CD4-positive, alpha-beta T cell treated with Interleukin-2 at 100 ng/mL for 4 hours (primary cell): ENCODE results near the gene SCARF1.

ENCODE experiments used
- DNase-seq: peaks from one replicate; pipeline ENCODE4 v3.0.0-alpha.2; 2020; ENCODE audit warnings: low spot score

SCARF1 gene

DNA sequence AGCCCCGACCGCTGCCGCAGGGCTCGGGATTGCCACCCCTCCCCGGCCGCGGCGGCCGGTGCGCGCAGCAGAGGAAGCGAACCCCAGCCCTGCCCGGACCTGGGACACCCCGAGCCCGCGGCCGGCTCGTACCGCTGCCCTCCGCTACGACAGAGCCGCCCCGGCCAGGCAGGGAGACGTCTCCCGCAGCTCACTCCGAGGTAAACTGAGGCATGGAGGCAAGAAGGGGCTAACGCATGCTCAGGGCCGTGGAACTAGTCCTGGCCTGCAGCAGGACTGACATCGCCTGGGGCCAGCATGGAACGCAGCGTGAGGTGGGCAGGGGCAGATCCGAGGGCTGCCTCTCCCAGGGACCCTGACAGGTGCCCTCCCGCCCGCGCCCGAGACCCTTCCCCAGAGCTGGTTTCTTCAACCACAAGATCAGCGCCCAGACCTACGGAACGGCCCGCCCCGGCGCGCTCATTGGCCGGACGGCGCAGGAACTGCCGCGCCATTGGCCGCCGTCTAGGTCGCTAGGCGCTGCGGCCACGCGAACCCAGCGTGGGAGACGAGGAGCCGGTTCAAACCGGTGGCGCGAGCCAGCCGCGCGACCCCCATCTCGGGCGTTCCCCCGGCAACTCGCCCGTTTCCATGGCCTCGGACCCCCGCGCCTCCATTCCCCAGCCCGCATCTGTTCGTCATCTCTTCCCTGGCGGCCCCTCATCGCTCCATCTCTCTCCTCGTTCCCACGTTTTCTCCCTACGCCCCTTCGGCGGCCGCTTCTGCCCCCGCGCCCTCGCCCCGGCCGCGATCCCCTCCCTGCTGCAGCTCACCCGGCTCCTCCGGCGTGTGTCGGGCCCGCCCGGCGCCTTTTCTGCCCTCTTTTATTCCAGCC lies 17.3 kb downstream of the SCARF1 start, which contains the start of gene SLC43A2:
TSS of gene SLC43A2 (minus strand) at position 853 of the 874 bp plus-strand sequence. CDS start 960 bp downstream, outside the sequence.
- peak; percentile 74 for DNase-seq

DNA sequence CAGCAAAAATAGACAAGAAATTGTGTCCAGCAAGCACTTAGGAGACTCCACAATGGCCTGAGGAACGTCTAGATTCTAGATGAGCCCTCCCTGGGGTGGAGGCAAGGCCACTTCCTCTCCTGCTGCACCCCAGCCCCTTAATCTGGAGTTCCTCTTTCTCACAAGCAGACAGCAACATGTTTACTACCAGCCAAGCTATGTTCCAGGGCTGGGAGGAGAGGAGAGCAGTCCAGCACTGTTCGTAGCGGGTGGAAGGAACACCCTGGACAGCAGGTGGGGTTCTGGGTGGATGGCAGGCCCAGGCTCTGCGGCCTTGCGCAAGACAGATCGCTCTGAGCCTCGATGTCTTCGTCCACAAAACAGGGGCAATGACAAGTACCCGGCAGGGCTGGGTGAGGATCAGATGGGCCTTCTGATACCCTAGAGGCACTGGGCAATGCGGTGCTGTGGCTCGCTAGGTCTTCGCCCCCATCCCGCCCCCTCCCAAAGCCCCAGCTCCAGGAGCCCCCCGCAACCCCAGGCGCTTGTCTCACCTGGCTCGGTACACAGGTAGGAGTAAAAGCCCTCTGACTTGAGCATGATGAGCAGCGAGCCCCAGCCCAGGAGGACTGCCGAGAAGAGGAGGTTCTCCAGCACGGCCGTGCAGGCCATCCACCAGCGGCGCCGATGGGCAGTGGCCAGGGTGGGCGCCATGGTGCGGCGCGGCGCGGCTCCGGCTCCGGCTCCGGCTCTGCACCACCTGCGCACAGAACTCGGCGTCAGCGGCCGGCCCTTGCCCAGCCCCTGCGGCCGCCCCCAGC lies 18.1 kb downstream of the SCARF1 start:
- DNase-seq: no peak

DNA sequence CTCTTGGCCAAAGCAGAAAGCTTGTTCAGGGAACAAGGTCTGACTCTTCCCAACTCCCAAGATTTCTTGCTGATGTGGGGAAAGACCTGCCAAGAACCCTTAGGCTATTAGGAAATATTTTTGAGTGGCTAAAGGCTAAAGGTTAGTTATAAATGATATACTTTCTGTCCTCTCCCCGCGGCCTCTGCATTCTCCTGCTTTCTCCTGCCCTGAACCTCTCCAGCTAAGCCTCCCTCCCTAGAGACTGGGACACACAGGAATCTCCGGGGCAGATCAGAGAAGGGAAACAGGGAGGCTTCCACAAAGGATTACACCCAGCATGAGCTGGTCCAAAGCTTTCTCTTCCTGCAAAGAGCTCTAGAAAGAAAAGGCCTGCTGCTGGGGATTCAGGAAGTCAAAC lies 19.2 kb downstream of the SCARF1 start:
- no peak for DNase-seq

DNA sequence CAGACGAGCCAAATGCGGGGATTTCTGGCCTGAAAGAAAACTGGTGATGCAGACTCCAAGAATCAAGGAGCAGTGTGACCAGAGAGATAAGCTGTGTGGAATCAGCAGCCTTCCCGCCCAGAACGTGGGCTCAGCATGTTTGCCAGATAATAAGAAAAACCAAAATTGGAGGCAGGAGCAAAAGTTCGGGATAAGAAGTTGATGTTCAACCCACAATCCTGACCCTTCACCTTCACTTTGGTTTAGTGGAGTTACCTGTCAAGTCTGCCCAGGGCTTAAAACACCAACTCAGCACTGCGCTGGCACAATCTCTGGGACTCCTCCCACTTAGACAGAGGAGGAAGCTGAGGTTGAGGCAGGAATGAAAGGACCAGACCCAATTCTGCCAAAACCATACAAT lies 20.0 kb downstream of the SCARF1 start:
- DNase-seq: no peak

DNA sequence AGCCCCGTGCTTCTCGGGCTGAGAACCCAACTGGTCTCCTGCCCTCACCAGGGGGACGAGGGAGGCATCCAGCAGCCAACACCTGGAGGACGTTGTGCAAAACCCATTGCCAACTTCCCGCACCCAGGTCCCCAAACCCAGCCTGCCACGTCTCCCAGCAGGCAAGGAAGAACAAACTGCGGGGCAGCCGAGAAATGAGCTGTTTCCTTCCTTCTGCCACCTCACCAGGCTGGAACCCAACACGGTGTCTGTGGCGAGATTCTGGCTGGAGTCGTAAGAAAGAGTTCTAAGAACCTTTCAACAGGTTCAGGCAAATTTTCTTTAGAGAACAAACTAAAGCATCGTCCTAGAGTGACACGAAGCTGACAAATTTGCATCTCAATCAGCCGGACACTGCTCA lies 20.5 kb downstream of the SCARF1 start:
- DNase-seq: no peak

DNA sequence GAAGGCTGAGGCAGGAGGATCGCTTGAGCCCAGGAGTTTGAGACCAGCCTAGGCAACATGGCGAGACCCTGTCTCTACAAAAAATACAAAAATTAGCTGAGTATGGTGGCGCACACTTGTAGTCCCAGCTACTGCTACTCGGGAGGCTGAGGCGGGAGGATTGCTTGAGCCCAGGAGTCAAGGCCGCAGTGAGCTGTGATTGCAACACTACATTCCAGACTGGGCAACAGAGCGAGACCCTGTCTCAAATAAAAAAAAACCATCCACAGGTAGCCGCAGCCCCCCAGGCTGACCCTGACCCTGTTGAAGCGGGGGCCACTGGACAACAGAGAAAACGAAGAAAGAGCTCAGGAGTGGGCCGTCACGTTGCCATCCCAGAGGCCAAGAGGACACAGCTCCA lies 20.9 kb downstream of the SCARF1 start:
- no peak for DNase-seq

DNA sequence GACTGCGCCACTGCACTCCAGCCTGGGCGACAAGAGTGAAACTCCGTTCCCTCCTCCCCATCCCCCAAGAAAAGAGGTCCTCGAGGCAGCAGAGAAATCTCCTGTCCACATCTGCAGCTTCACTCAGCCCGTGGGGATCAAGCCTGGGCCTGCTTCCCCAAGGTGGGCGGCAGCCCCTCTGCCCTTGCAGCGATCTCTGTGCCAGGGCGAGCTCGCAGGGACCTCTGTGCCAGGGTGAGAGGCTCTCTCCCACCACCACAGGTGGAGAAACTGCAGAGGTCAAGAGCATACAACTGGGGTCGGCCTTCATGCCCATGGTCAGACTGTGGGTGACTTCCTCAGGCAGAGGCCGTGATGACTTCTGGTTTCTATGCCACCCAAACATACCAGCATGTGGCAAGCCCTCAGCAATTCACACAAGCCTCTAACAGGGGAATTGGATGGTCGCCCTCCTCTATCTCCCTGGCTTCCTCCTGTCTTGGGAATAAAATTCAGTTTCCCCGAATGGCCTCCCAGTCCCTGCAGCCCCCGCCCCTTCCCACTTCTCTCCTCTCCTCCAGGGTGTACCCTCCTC lies 22.4 kb downstream of the SCARF1 start:
- DNase-seq: no peak

DNA sequence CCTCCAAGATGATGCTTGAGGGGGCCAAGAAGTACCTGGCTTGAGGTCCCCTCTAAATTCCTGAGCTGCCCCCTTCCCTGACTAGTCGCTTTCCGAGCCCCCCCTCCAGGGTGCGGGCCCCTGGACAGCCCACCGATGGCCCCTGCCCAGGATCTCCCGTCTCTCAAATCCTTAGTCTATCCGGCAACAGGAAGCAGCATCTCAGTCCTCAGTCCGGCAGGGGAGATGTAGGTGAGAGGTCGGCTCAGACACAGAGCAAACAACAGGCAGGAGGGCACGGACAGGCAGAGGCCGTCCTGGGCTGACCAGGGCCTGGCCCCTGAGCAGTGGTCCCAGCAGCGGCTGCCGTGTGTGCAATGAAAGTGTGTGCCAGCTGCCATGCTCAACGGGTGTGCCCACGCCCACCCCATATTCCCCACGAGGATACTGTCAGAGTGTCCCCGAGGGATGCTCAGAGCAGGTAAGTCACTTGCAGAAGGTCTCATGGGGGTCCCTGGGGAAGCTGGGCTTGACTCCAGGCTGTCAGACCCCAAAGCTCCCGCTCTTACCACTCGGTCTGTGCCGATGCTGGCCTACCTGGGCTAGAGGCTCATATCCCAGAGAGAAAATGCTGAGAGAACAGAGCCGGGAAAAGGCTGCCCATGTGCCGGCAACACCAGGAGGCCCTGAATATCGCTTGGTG lies 24.1 kb downstream of the SCARF1 start:
- DNase-seq: no peak

DNA sequence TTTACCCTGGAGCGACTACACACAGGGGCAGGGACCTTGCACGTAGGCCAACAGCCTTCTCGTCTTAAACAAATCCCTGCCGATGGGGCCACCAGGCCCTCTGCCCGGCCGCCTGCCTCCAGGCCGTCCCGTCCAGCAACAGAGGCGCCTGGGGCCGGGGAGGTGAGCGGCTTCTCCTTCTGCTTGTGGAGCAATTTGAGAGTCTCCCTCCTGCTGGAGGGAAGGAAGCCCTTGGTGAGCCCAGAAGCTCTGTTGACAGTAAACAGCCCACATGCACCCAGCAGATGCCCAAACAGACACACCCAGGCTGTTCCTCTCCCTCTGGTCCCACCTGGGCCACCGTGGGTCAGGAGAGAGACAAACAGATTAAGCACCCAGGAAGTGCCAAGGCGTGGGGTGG lies 25.0 kb downstream of the SCARF1 start:
- DNase-seq: no peak

DNA sequence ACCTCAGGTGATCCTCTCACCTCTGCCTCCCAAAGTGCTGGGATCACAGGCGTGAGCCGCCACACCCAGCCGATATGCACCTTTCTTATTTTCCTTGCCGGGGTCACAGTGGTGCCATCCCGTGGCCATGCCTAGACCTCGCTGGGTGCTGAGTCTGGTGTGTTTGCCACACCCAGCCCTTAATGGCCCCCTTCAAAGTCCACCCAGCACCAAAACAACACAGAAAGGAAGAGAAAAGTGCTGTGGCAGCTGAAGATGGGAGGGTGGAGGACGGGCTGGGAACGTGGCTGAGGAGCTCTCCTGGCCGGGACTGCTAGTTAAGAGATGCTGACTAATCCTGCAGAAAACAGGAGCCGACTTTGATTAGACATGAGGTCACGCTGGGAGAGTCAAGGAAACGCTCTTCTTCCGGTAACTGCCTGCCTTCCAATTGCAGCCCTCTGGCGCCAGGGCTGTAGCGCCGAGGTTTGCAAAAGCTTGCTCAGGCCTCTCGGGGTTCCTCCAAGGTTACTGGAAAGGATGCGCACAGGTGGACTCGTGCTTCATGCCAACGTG lies 27.8 kb downstream of the SCARF1 start:
- DNase-seq: no peak

DNA sequence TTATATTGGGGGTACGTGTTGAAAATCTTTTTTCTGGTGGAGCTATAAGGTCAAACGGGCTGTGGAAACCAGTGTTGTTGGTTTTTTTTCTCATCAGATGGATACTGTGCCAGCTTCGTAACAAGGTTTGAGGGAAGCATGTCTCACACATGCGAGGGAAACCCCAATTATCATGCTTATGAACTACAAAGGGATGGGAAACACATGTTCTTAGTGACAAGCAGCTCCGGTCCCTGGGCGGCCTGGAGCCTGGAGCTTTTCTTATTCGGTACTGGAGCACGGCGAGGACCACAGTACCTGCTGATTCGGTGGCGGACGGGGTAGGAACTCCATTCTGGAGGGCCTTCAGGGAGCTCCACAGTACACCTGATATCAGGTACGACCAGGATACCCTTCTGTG lies 29.4 kb downstream of the SCARF1 start:
- DNase-seq: no peak

DNA sequence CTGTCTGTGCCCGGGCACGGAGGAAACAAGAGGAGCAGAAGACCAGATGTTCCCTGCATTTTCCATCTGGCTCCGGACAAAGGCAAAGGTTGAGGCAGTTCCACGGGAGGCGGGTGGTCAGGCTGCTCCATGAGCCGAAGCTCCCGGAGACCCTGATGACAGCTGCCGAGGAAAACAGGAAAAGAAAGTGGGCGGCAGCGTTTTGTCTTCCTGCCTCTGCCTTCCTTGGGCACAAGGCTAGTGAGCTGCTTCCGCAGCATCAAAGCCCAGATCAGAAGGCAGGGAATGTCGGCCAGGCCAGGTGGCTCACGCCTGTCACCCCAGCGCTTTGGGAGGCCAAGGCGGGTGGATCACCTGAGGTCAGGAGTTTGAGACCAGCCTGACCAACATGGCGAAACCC lies 33.1 kb downstream of the SCARF1 start:
- no peak for DNase-seq

DNA sequence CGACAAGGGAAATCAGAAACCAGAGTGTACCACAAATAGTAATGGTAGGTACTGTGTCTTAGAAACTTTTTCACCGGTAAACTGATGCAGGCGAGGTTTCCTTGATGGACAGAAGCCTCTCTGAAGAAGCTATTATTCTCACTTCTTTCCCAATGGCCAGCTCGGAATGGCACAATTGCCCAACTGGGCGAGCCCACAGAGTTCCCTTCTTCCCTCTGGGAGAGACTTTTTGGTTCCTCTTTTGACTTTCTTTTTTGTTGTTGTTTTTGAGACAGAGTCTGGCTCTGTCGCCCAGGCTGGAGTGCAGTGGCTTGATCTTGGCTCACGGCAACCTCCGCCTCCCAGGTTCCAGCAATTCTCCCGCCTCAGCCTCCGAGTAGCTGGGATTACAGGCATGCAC lies 33.8 kb downstream of the SCARF1 start:
- DNase-seq: no peak

DNA sequence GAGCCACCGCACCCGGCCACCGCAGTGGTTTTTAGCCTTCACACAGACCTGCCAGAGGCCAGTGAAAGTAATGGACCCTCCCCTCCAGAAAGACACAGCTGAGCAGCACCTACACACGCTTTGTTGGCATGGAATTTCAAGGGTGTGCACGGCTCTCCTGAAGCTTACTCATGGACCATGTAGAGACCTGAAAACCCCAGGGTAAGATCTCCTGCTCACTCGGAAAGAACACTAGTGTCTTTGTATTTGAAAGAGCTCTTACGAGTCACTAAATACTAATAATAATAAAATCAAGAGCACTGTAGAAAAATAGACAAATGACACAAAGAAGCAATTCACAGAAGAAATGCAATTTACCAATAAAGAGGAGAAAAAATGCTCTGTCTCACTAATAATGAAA lies 36.9 kb downstream of the SCARF1 start:
- no peak for DNase-seq

DNA sequence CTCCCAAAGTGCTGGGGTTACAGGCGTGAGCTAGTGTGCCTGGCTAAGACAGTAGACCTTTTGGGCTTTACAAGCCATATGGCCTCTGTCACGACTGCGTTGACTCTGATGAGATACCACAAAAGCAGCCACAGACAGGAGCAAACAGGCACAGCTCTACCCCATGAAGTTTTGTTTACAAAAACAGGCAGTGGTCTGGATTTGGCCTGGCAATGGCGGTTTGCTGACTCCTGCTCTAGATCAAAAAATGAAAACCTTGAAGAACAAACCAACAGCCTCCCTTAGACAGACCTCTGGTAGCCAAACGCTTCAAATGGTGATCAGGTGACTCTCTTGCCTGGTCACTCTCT lies 37.6 kb downstream of the SCARF1 start:
- no peak for DNase-seq

DNA sequence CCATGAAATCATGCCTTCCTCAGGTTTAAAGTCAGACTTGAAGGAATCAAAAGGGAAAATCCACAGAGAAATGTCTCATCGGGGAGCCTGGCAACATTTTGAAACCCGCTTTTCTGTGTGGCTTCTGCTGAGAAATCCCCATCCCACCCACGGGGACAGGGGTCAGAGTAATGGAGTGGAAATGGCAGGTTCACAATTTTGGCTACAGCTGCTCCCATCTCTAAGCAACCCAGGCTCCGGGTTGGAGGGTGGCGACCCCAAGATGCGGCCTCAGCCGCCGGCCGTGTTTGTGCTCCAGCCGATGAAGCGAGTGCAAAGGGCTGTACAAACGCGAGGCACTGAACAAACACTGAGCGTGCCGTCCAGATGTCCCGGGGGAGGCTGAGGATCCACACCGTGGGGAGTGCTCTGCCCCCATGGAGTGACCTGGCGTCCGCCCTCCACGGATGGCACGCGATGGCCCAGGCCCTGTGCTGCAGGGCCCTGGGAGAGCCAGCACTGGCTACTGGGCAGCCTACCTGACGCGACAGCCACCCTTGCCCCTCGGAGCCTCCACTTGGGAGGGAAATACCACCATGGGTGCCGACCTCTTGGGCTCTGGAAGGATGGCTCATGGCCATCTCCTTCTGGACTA lies 39.1 kb downstream of the SCARF1 start:
- no peak for DNase-seq

DNA sequence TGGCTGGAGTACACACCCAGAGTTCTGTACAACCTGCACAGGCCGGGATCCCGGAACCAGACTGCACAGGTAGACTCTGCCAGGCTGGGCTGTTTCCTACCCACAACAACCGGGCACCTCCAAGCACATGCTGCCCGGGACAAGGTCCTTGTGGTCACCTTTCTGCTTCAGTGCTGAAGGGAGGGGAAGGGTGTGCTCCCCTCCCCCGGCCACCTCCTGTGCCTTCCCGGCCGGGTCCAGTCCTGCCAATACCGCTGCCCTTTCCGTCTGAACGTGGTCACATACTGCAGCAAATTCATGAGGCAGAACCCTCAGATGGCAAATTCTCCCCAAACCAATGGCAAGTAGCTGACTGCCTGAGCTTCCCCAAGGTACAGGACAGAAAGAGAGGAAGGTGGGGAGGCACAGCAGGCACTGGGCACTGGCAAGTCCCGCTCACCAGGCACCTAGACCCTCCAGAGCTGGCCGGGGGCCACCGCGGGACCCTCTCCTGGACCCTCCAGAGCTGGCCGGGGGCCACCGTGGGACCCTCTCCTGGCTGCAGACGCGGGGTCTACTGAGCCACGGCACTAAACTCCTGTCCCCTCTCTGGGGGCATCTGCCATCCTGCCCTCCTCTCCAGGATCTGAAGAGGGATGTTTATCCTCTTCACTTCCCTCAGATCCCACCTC lies 39.7 kb downstream of the SCARF1 start:
- DNase-seq: no peak

DNA sequence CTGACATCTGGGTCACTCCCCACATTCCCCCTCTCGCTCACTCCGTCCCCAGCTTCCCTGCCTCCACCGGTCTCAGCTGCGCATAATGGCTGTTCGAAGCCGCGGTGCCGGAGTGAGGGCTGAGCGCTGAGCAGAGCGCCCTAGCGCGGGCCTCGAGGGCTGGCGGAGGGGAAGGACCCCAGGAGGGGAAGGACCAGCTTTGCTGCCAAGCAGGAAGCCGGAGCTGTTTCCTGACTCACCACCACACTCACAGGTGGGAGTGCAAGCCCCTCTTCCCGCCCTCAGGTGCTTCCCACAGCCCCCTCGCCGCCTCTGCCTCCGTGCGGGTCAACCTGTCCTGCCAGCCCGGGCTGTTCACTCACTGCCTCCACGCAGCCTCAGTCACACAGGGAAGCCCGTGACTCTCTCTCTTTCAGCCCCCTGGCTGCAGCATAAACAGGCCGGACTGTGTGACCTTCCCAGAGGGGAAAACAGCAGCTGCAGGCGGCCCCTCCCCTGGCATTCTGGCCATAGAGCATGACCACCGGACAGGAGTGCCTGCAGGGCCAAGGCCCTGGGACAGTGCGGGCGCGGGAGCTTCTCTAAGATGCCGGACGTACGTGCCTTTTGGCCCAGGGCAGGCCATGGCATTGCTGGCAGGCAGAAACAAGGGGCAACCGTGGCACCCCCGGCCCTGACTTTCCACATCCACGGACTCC lies 40.6 kb downstream of the SCARF1 start:
- DNase-seq: no peak

DNA sequence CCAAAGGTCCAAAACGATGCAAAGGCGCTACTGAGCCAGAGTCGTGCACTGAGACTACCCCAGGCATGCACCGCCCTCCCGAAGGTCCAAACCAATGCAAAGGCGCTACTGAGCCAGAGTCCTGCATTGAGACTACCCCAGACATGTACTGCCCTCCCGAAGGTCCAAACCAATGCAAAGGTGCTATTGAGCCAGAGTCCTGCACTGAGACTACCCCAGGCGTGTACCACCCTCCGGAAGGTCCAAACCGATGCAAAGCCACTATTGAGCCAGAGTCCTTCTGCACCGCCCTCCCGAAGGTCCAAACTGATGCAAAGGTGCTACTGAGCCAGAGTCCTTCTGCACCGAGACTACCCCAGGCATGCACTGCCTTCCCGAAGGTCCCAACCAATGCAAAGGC lies 44.0 kb downstream of the SCARF1 start:
- no peak for DNase-seq

DNA sequence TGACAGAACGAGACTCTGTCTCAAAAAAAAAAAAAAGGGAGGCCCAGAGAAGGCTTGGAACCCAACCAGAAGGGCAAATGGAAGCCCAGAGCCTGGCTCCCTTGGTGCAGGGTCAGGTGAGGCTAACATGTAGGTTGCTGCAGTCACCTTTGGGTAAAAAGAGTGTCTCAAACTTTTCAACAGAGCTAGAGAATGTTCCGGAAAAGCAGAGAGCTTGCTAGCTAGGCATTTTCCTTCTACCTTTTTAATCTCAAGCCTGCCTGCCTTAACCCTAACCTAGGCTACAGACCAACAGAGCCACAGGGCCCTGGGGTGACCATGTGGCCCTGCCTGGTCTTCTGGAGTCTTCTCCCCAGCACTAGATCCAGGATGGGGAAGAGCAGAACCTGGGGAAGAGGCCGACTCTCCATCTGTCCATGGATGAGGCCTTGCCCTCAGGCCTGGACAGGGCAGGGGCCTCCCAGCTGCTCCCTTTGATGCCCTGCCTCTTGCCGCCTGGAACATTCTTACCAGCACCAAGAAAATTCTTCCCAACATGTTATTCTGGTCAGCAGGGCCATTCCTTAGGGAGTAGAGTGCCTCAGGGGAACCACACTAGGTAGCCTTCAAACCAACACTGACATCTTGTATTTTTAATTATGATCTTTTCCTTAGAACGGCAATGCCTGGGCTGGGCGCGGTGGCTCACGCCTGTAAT lies 47.0 kb downstream of the SCARF1 start:
- DNase-seq: no peak
